GM12892 (cell line): ENCODE measurements around the gene UBLCP1.

Source experiments
- POLR2A ChIP-seq: IDR thresholded peaks from 2 replicates; pipeline ENCODE4 v1.6.1; 2011; ENCODE audit warnings: low read depth, low read length, control low read depth
- POLR2AphosphoS5 ChIP-seq: IDR thresholded peaks from 2 replicates; pipeline ENCODE4 v1.6.1; 2011; ENCODE audit warnings: low read depth, low read length, control low read depth
- TAF1 ChIP-seq: IDR thresholded peaks from 2 replicates; pipeline ENCODE4 v1.6.1; 2011; ENCODE audit warnings: low read depth, mild to moderate bottlenecking, control low read depth, low read length, borderline replicate concordance

- TF ChIP-seq POLR2A (no peak), TAF1 (no peak), POLR2AphosphoS5 (no peak)
These were observed 21.0 kb upstream of the UBLCP1 start for GRCh38 chr5:159241946-159242552.
